Measurements from ENCODE around the gene TMEM269. TPM values are rescaled to one million over a fixed set of nuclear protein-coding genes. Genes with fewer than 3 reads are reported as not detected.
A peak's percentile ranks its signal among the peaks of the same experiment; 100 is the strongest.

TMEM269 gene, protein sequence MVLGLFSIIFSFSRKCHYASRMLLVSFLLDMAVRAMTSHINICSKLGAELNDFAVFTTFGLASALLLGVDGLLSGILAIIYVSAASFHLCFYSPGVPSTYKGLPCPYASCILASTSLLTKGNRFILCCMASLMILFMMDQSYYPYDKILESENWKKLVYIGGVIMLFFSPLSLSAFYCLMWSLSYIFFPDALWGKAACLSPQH
- total RNA-seq: 0.10 TPM

DNA sequence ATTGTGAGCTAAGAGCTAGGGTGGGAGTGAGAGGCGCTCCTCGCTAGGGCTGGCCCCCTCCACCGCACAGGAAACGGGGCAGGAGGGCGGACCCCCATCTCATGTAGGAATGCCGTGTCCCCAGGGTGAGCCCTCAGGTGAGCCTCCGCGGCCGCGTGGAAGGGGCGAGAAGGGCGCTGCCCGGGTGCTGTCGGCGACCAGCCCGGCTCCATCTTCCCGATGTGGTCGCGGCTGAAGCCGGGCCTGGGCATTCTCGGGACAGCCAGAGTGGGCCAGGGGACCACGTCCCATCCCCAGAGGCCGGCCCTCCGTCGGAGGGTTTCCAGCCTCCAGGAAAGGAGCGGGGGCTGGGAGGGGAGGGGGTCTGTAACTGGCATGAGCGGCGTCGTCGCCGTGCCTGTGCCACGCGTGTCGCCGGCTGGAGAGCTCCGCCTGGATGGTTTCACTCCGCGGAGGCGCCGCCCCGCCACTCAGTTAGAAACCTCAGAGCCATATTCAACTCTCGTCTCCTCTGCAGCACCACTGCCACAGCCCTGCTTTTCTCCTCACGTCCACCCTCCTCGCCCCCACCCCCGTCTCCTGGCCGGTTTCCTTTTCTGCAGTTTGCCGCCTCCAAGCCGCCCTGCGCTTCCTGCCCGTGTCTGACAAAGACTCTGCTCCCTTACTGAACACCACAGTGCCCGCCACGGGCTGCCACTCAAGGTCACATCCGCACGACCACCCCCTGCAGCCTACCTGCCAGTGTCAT is at the start of gene TMEM269:
Gene TMEM269, plus strand, starts transcription at position 46 of the 748 bp plus-strand sequence. CDS start 4,903 bp downstream, outside the sequence.
- DNase-seq: no peak

DNA sequence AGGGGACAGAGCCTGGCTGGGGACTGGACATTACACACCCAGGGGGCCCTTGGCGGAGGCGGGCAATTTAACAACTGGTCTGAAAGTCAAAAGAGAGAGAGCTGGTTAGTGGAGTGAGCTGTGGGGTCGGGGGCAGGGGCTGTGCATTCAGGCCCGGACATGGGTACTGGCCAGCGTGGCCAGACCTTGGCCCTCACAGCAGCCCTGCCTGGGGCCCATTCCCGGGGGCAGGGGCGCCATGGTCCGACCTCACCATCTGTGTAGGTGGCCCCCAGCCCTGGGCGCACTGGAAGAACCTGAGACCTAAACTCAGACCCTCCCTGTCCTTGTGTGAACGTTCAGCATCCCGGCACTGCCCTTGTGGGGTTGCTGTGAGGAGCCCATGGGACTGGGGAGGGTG is 49.7 kb upstream of the TMEM269 start:
- no peak for DNase-seq

DNA sequence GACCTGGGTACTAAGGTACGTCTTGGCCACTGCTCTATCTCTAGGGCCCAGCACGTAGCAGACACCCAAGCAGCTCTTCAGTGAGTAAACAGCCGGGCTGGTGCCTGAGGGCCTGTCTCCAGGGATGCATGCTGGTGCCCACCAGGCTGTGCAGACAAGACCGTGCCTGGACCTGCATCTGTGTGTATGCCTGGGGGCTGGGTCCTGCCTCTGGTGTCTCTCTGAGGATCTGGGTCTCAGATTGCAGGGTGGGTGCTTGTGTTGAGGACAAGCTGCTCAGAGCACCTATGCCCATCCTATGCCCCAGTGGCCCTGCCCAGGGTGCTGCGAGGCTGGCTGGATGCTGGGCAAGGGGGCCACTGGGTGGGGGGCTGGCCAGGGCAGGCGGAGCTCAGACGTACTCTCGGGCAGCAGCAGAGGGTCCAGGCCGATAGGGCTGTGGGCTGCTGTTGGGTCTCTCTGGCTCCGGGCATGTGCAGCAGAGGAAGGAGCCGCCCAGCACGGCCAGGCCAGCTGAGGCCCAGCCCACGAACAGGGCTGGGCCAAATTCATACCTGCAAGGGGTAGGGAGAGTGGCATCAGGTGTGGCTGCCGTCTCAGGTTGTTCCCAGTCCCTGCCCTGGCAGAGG is 49.2 kb upstream of the TMEM269 start:
- no peak for DNase-seq

DNA sequence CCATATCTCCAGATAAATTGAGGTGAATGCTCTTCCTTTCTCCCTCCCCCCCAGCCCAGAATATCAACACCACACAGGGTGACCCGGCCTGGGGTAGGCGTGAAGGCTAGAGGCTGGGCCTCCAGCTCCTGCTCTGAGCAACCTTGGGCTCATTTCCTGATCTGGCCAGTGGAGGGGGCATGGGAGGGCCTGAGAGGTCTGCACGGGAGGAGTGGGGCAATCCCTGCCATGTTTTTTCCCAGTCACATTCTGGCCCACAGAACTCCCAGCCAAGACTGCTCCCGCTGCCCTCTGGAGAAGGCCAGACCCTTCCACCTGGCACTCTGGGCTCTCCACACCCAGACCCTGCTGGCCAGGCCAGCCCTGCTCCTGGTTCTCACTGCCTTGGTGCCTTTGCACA is 48.6 kb upstream of the TMEM269 start:
- DNase-seq: no peak

DNA sequence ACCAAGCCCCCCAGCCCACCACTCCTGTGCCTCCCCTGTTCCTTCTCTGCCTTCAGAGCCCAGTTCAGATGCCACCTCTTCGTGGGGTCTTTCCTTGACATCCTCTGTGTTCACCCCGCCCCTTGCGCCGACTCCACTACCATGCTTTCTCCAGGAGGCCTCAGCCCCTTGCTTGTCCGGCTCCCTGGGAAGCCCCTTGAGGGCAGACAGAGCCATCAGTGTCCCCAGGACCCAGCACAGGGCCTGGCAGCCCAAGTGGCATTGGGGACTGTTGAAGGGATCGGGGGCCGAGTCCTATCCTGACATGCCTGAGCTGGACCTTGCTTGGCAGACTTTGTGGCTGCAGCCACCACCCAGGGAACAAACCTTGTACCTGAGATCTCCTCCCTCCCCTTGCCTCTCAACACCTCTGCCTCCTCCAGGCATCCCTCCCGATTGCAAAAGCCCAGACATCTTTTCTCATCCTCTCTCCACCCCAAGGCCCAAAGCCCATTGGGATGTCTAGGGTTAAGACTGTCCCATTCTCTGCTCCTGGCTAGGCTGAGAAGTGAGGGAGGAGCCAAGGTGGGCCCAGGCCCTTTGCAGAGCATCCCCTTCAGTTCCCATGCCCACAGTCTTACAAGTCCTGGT is 48.1 kb upstream of the TMEM269 start:
- DNase-seq: no peak

DNA sequence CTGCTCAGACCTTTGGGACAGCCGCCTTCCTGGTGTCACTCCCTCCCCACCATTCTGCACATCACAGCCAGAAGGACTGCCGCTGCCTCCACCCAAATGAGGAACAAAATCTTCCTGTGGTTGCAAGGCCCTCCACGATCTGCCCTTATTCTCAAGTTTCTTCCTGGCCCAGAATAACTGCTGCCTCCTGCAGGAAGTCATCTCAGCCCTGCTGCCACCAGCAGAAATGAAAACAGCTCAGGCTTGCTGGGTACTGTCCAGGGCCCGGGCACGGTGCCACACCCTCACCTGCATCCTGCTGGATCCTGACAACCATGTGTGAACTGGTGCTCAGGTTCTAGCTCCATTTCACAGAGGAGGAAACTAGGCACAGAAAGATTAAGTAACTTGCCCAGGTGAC is 47.5 kb upstream of the TMEM269 start:
- no peak for DNase-seq

DNA sequence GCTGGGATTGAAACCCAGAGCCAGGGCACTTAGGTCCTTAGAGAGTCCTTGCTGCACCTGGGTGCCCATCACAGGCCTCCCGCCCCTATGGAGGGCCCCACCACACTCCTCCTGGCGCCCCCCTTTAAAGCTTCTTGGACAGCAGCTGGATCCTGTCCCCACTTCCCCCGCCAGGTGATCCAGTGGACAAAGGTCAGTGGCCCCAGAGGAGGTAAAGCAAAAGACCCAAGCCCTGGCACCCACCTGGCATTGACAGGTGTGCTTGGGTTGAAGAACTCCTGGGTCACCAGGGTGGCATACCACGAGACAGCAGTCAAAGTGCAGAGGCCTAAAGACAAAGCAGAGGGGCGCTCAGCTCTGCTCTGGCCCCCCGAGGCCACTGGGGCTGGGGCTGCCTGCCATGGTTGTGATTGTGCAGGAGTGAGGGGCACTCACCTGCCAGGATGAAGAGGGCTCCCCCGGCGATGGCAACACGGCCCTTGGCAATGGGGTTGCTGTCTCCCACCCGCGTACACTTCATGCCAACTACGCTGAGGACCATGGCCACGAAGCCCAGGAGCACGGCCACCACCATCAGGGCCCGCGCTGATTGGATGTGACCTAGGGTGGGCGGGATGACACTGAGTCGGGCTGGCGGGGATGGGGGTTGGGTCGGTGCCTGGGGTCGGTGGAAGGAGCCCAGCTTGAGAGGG is 46.7 kb upstream of the TMEM269 start:
- no peak for DNase-seq

DNA sequence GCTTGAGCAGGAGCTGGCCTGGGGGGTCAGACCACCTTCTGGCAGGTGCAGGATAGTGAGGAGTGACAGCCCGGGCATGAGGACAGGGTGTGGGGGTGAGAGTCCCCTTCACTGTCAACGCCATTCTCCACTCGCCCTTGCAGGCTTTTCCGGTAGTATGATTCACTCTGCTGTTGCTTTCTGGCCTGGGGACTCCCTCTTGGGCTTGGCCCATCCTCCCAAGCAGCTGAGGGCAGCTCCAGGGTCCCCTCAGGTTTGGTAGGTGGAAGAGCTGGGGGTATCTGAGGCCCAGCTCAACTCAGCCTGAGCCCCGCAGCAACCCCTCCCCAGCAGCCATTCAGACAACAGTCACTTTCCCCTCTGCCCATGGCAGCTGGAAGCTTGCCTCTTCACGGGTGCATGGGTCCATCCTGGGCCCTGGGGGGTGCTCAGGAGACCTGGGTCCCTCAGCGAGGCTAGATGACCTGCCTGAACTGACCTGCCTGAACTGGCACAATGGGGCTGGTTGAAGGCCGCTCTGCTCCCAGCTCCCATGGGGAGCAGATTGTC is 46.0 kb upstream of the TMEM269 start:
- DNase-seq: no peak

DNA sequence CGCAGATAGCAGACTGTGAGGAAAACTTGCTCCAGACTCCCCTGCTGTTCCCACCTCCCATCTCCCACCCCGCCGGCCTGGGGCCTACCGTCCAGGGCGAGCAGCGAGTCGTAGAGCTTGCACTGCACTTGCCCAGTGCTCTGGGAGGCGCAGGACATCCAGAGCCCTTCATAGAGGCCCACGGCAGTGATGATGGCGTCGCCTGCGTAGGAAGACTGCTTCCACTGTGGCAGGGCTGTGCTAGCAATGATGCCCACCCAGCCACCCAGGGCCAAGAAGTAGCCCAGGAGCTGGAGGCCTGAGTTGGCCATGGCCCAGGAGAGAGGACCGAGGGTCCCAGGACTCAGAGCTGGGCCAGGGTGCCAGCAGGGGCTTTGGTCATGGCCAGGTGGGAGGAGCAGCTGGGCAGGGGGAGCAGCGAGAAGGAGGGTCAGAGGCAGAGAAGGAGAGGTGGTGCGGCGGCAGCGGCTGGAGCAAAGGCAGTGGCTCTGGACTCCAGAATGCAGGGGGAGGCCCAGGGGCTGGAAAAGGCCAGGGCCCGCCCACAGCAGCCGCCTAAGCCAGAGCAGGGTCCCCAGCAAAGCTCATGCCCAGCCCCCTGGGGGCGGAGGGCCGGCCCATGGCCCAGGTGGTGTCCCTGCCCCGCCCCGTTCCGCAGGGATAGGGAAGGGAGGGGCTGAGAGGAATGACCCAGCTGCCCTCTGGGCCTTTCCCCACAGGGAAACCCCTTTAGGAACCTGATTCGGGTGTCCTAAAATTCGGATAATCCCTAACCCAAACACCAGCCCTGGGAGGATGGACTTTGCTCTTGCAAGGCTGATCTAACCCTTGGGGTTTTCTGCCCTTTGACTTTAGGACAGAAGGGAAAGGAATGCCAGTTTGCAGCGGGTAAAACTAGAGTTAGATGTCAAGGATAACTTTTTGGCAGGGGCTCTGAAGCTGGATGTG is 44.8 kb upstream of the TMEM269 start, which contains the start of gene CLDN19:
Gene CLDN19, minus strand, starts transcription at position 484 of the 948 bp plus-strand sequence. Its CDS starts 173 bp downstream, at position 311.
- DNase-seq: no peak

DNA sequence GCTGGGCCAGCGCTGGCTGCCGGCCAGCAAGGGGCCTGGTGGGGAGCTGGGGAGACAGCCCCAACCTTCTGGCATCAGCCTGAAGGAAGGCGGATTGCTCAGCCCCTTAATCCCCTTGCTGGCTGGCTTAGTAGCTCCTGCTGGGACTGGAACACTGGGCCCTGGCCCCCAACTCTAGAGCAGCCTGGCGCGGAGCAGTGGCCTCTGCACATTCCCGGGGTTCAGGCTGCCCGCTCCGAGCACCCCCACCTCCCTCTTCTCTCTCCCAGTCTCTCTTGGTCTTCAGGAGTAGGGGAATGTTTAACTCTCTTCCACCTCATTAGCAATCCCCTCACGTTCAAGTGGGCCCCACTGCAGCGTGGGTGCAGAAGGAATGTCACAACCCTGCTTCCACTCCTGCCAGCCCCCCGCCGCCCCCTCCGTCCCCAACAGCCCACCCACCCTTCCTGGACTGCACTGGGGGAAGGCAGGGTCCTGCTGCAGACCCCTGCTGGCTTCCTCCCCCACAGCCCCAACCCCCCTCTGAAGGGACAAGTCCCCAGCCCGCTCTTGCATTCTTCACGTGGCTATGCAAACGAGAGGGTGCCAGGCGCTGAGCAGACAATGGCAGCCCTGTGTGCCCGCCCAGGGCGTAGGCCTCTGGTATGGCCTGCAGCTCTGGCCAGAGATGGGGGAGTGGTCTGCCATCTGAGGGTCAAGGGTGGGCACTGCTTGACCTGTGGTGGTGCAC is 43.8 kb upstream of the TMEM269 start:
- no peak for DNase-seq

DNA sequence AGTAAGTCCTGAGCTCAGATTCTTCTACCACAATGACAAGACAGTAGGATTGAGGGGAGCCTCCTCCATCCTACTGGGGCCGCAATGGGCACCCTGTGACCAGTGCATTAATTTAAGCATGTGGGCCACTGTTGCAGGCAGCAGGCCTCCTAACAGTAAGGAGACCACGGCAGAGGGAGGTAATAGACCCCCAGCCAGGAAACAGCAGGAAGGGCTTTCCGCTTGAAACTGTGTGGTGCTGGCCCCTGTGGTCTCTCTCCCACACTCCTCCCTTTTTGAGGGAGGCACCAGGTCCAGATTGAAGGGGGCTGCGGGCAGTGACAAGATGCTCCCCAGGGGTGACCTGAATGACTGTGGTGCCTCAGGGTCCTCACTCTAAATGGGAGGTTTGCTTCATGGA is 43.1 kb upstream of the TMEM269 start:
- DNase-seq: no peak

DNA sequence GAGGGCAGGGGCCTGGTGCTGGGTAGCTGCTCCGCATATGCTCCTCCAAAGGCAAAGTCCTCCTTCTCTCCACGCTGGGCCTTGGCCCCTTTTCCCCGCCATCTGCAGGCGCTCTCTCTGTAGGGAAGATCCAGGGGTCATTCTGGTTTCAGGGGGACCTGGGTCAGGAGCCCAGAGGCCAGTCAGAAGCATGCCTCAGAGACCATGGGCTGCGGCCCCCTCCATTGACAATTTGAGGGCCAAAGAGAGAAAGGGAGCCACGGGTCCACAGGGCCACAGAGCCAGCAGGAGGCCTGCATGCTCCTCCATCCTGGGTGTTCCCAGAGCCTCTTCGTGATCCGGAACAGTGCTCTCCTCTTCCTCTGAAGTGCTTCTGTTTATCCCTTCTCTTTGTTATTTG is 42.6 kb upstream of the TMEM269 start:
- DNase-seq: no peak

DNA sequence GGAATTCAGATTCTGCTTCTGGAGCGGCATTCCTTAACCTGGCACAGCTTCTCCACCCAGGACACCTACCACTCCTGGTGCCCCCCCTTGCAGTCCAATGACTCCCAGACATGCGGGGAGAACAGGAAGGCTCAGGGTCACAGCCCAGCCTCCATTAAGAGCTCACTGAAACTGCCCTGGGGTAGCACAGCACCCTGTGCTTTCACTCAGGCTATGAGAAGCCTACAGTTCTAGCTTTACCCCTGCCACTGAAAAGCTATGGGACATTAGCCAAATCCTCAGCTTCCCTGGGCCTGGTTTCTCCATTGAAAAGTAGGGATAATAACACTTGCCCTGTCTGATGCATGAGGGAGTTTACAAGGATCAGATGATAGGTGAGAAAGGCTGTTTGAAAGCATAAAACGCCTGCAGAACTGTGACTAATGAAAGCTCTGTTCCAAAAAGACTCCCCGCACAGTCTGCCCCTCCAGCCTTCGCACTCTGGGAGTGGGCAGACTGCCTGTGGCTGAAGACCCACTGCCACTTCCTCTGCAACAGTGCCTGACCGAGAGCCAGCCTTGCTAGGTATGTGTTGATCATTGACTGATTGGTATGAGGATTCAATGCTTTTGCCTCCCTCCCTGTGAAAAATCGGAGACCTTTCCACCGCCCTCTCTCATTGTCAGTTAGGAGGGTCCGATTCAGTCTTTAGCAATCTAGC is 42.0 kb upstream of the TMEM269 start:
- DNase-seq: no peak

DNA sequence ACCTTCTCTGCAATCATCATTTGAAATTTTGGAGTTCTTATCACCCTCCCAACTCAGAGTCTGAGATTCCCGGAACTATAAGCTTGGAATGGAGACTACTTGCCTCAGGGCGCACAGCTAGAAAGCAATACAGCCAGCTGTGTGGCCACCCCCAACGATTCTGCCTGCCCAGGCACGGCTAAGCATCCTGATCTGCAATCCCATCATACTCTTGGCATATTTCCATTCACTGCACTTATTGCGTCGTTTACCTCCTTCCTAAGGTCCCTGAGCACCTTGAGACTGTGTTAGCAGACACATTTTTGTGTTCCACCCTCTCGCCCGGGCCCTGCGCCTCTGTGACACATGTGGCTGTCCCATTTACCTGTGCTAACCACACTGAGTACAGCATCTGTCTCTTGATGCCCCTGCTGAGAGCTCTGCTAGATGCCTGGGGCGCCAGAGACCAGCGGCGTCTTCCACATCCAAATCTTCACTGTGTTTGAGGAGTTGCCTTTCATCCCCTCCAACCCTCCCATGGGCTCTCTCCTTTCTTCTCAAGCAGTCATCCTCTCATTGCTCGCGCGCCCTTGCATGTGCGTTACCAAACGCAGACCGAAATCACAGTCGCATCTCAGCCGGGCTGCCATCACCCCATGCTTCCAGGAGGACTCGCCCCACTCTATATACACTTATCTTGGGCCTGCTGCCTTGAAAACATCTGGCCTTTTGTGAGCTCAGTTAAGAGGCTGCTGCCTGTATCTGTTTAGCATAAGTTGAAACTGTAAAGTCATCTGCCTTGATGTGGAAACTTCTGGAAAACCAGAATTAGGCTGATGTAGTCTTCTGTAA is 41.3 kb upstream of the TMEM269 start:
- peak; percentile 24 for DNase-seq

DNA sequence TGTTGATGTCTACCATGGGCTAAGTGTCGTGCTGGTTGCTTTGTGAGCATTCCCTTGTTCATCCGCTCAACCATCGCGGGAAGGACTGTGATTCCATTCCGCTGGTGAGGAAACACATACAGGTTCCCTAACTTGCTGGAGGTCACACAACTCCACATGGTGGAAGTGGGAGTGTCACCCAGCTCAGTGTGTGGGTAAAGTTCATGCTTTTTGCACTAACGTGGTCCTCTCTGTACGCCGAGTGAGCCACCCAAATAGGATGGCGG is 40.7 kb upstream of the TMEM269 start:
- DNase-seq: no peak

DNA sequence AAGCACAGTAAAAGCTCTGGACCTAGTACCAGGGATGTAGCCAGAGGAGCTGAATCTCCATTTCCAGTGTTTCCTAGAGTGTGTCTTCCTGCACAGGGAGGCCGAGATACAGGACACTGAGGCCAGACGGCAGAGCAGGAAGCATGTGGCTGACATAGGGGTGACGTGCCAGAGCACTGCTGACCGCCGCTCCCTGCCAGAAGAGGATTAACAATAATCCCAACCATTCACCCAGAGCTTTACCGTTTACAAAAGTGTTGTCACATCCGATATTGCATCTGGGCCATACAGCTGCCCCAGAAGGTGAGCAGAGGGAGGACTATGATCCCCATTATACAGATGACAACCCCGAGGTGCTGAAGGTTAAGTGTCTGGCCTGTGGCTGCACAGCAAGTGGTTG is 38.9 kb upstream of the TMEM269 start:
- DNase-seq: no peak

DNA sequence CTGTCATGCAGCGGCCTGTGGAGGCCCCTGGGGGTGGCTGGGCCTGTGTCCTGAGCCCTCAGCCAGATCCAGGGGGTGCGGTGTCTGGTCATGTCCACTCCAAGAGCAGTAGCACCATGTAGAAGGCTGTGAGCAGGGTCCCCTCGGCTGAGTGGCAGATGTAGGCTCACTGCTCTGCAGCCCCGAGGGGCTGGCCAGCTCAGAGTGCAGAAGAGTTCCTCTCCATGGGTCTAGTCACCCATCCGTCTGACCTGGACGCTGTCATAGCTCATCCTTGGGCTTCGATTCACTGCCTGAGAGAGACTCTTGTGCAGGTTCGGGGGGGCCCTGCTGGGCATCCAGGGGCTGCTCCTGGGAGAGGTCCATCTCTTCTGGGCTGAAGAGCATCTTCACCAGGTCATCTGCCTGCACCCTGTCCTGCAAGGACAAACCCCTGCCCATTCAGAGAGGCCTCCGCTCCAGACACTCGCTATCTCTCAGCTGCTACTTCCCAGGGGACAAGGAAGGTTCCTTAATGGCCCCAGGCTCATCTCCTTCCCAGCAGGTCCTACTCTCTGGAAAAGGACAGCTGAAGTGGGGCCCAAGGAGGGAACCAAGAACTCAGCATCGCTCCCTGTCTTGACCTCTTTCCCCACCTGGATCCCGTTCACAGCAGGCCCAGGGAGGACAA is 38.2 kb upstream of the TMEM269 start:
- DNase-seq: no peak

DNA sequence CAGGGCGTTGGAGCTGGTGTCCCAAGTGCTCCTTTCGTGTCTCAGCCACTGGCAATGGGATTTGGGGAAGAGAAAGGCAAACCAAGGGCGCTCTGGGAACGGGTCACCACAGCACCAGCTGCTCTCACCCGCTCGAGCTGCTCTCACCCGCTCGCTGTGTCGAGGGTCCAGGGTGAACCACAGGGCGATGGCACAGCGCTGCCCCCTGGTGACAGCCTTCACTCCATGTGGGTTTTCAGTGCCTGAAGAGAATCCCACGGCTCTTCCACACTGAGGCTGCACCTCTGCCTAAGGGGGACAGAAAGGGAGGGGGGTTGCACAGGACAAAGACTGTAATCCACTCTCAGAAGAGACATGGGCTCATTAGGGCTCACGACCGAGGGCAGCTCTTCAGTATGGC is 37.7 kb upstream of the TMEM269 start:
- DNase-seq: no peak
